Hepatic stellate cell (primary cell): Measurements from ENCODE around the gene MTA3.
A peak's percentile ranks its signal among the peaks of the same experiment; 100 is the strongest.
"Not testable (repeated sequence)": the region's sequence is repeated elsewhere in the genome, so short reads cannot be mapped to it uniquely, and the experiment has no call there.

Experiments
- DNase-seq: peaks from one replicate; pipeline ENCODE4 v3.0.0; 2011; ENCODE audit warnings: low spot score

MTA3 gene

GRCh38 chr2:42568401-42569115 lies at the start of gene MTA3:
MTA3 (plus strand) TSS chr2:42568632; CDS start chr2:42568746, 114 bp downstream.
- peak; percentile 43 for DNase-seq

GRCh38 chr2:42519624-42520023 lies 48.8 kb upstream of the MTA3 start:
- no peak for DNase-seq

DNA sequence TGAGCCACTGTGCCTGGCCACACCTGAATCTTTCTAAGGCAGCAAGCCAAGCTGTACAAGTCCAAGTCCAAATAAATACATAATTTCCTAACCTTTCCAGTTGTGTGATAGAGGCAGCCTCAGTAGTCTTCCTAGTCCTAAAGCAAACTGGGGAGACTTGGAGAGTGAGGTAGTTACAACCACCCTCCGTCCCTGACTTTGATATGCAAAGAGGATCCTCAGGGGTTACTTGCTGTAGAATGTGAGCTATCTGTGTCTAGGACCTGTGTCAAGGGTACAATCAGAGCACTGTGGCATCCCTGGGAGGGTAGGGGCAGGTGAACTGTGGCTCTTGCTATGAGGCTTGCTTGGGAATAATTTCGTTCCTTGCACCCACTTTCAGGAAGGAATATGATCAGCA lies 46.4 kb upstream of the MTA3 start:
- no peak for DNase-seq

- DNase-seq: no peak
These were observed 45.1 kb upstream of the MTA3 start for GRCh38 chr2:42523341-42523740.

- DNase-seq: no peak
These were observed 36.0 kb upstream of the MTA3 start for GRCh38 chr2:42532397-42532796.

DNA sequence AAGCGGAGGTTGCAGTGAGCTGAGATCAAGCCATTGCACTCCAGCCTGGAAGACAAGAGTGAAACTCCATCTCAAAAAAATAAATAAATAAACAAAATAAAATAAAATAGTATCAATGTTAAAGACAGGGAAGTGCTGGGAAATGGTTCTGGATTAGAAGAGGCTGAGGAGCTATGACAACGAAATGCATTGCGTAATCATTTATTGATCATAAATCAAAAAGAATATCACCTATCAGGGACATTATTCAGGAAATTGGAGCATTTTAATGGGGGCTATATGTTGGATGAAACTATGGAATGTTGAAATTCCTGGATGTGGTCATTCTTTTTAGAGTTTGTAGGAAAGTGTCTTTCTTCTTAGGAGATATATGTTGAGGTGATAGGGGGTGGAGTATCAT lies 30.9 kb upstream of the MTA3 start:
- DNase-seq: no peak

DNA sequence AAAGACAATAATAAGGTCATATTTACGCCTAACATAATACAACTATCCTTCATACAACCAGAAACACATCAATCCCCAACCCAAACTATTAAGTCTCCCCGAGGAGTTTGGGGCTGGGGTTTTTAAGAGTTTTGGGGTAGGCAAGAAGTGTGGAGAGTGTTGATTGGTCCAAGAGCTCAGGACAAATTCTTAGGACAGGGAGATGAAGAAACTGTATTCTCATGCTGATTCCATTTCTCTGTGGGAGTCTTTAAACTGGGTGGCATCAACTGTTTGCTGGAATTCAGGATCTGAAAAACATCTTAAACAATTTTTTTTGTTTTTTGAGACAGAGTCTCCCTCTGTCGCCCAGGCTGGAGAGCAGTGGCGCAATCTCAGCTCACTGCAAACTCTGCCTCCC lies 25.6 kb upstream of the MTA3 start:
- DNase-seq: no peak

DNA sequence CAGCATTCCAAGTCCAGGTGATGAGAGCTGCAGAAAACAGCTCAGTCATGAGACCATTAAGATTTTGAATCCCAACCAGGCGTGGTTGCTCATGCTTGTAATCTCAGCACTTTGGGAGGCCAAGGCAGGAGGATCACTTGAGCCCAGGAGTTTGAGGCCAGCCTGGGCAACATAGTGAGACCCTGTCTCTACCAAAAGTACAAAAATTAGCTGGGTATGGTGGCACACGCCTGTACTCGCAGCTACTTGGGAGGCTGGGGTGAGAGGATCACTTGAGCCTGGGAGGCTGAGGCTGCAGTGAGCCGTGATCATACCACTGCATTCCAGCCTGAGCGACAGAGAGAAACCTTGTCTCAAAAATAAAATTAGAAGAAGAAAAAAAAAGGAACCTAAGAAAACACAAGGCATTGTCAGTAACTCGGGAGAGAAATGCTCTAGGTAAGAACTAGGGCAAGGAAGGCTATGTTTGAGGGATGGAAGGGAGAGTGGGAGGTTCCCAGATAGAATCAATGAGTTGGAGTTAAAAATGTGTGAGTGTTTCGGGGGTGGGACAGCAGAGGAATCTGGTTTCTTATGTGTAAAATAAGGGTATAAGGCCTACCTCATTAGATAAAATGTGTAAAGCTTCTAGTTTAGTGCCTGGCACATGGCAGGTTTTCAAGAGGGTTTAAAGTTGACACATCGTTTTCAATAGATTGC lies 23.3 kb upstream of the MTA3 start:
- no peak for DNase-seq

DNA sequence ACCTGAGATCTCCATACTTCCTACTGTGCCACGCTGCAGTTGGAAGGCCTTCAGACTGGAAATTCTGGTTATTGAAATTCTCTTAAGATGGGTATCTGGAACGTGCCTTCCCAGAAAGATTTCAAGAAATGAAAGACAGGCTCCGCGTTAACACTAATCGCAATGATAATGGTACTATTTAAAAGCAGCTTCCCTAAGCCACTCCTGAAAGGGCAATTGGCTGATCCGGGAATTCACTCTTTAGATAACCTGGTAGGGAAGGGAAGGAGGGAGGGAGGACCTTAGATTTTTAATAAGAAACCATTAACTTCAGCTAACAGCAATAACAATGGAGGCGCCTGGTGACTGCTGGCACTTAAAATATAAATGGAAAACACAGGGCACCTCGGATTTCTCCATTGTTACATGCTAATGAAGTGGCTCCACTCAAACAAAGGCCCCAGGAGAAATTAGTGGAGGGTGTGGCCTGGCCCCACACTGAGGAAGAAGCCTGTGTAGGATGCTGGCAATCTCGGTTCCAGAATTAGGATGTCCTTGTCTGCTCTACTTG lies 22.5 kb upstream of the MTA3 start:
- no peak for DNase-seq

GRCh38 chr2:42547014-42547413 lies 21.4 kb upstream of the MTA3 start:
- no peak for DNase-seq

GRCh38 chr2:42547446-42548295 lies 20.8 kb upstream of the MTA3 start:
- DNase-seq: no peak

GRCh38 chr2:42550870-42551269 lies 17.6 kb upstream of the MTA3 start:
- DNase-seq: no peak

DNA sequence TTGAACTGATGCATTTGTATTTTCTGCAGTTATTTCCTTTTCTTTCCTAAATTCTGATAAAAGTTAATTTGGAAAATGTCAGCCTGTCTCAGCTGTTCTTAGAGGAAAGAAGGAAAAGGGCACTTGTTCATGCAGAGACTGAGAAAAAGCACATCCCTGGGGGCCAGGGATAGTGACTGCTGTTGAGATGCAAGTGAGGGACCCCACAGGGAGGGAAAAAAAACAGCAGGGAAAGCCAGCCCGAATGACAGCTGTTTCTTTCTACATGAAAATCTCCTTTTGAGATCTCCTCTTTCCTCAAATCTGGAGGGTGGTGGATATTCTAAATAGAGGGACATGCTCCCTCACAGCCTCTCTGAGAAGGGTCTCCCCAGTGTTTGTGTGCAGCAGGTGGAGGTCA lies 14.0 kb upstream of the MTA3 start:
- no peak for DNase-seq

GRCh38 chr2:42556315-42556890 lies 12.0 kb upstream of the MTA3 start:
- DNase-seq: no peak

- DNase-seq: no peak
These were observed 11.1 kb upstream of the MTA3 start for GRCh38 chr2:42557306-42557705.

DNA sequence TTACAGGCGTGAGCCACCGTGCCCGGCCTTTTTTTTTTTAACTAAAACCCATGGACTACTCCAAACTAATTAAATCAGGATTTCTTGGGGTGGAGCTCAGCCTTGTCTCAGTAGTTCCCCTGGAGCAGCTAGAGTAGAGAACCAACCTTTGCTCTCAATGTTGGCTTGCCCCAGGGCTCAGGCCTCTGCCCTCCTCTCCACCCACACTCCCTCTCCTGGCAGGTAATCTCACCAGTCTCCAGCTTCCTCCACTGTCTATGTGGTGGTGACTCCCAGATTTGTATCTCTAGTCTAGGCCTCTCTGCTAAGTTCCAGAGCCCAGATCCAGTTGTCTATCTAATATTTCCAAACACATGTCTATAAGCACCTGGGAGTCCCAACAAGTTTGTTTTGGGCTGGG lies 9.6 kb upstream of the MTA3 start:
- no peak for DNase-seq

DNA sequence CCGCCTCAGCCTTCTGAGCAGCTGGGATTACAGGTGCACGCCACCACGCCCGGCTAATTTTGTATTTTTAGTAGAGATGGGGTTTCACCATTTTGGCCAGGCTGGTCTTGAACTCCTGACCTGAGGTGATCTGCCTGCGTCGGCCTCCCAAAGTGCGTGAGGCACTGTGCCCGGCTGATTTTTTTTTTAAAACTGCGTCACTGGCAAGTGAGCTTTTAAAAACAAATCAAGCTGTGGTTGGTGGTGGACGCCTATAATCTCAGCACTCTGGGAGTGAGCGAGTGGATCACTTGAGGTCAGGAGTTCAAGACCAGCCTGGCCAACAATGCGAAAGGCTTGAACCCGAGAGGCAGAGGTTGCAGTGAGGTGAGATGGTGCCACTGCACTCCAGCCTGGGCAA lies 8.3 kb upstream of the MTA3 start:
- not testable (repeated sequence) for DNase-seq

GRCh38 chr2:42560899-42561298 lies 7.5 kb upstream of the MTA3 start:
- no peak for DNase-seq

DNA sequence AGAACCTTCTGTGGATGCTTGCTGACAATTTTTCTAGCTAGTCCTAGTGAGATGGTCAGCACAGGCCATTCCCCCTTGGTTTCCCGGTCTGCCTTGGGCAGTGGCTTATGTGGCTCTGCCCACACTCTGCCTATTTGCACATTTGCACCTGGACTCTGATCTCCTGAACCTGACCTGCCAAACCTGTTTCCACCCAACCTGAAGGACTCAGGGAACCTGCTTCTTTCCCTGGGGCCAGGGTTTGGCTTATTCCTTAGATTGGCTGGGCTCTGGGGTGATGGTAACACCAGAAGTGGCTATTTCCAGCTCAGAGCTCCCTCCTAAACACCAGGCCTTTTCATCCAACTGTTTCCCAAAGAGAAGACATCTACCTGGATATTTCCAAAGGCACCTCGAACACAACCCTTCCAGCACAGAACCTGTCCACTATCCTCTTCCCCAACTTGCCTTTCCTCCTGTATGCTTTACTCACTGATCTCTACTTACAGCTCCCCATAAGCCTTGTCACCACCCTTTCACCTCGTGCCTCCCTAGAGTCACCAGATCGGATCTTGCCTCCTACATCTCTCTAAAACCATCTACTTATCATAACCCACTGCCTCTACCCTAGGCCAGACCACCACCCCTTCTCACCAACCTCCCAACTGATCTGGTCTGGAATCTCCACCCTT lies 5.8 kb upstream of the MTA3 start:
- no peak for DNase-seq

GRCh38 chr2:42566025-42566424 lies 2.4 kb upstream of the MTA3 start:
- DNase-seq: no peak

GRCh38 chr2:42566837-42567321 lies 1.6 kb upstream of the MTA3 start:
- DNase-seq: no peak

DNA sequence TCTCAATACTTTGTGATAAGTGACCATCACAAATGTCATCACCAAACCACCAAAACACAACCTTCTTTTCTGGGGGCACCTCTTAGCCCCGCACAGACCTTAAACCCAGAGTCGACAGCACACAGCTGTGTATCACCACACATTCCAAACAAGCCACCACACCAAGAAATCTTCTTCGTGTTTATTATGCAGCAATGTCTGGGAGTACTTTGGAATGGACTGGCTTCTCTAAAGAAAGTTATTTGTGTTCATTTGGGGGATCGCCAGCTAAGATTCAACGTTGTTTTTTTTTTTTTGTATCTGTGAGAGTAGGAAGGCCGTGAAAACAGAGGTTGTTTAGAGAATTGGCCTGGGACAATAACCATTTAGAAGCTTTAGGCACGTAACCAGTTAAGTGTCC lies 1.1 kb upstream of the MTA3 start:
- DNase-seq: peak; percentile 31
